ENCODE data around the gene CCDC12. TPM values are rescaled to one million over a fixed set of nuclear protein-coding genes. Genes with fewer than 3 reads are reported as not detected.
A peak's percentile ranks its signal among the peaks of the same experiment; 100 is the strongest.

Gene CCDC12
- polyA plus RNA-seq, 1 of the 3 experiments (the other 2 are of a cell fraction) = 105 TPM

DNA sequence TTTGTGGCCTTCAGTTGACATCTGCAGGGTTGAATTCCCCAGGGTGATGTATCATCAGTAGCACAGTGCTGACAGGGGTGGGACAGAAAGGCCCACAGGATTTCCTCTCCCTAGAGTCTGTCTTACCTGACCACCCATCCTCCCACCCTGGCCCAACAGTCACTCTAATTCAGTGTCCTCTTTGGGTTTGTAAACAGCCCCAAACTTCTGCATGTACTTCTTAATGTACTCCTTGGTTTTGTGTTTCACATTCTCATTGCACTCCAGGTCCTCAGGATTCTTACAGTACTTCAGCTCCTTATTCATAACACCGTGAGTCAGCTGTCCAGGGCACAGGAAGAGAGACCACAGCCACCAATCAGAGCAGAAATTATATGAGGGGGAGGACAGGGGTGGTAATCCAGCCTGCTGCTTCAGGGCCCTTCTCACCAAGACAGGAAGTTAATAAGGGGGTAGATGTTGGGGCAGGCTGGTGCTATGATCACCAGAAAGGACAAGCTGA is 40.4 kb upstream of the CCDC12 start:
- Histone ChIP-seq H4K20me1 (ENCODE audit: insufficient read depth) (peaks cover 4% of the 10 kb centered on the region; the same call in 1 of the 2 replicates), H3K9me3 (no peaks in the 10 kb centered on the region), H3K27me3 (ENCODE audit: insufficient read depth) (no peaks in the 10 kb centered on the region), H3K4me1 (ENCODE audit: control insufficient read depth in 1 of 2, insufficient read depth in 2 of 2, low read depth in 1 of 2, low read length in 1 of 2) (peaks cover 0 to 15% of the 10 kb centered on the region in 2 experiments; a peak in 2 of 4 replicates), H3K36me3 (replicated peaks in 1 of 2; ENCODE audit: control insufficient read depth in 1 of 2, insufficient read depth in 2 of 2, low read length in 1 of 2) (peaks cover 9 to 51% of the 10 kb centered on the region in 2 experiments), H3F3A (replicated peaks; ENCODE audit: insufficient read depth) (peaks cover 20% of the 10 kb centered on the region), H3K9me2 (no peaks in the 10 kb centered on the region), H3K4me3 (ENCODE audit: low read depth in 2 of 2, low read length in 1 of 2) (no peak overlapping the region), H2AFZ (ENCODE audit: low read depth) (no peak overlapping the region), H3K9ac (no peak overlapping the region), H3K79me2 (ENCODE audit: insufficient read depth) (peaks cover 23% of the 10 kb centered on the region; the same call in 1 of the 2 replicates), H3K27ac (ENCODE audit: low read depth in 2 of 2, low read length in 1 of 2) (peak overlapping the region in 1 of 2 experiments; percentile 60; a peak in 2 of 4 replicates), H3K4me2 (peak overlapping the region; percentile 45)
- ChIA-PET POLR2A (no interaction called here), CTCF (no interaction called here)
- TF ChIP-seq, protein P1, sequence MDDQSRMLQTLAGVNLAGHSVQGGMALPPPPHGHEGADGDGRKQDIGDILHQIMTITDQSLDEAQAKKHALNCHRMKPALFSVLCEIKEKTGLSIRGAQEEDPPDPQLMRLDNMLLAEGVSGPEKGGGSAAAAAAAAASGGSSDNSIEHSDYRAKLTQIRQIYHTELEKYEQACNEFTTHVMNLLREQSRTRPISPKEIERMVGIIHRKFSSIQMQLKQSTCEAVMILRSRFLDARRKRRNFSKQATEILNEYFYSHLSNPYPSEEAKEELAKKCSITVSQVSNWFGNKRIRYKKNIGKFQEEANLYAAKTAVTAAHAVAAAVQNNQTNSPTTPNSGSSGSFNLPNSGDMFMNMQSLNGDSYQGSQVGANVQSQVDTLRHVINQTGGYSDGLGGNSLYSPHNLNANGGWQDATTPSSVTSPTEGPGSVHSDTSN (IDR thresholded peaks at IDR 0.05) = peak; percentile 11; the same call in 1 of the 2 replicates
- TF ChIP-seq, protein P2, sequence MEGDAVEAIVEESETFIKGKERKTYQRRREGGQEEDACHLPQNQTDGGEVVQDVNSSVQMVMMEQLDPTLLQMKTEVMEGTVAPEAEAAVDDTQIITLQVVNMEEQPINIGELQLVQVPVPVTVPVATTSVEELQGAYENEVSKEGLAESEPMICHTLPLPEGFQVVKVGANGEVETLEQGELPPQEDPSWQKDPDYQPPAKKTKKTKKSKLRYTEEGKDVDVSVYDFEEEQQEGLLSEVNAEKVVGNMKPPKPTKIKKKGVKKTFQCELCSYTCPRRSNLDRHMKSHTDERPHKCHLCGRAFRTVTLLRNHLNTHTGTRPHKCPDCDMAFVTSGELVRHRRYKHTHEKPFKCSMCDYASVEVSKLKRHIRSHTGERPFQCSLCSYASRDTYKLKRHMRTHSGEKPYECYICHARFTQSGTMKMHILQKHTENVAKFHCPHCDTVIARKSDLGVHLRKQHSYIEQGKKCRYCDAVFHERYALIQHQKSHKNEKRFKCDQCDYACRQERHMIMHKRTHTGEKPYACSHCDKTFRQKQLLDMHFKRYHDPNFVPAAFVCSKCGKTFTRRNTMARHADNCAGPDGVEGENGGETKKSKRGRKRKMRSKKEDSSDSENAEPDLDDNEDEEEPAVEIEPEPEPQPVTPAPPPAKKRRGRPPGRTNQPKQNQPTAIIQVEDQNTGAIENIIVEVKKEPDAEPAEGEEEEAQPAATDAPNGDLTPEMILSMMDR (IDR thresholded peaks at IDR 0.05) = no peak
- TF ChIP-seq FOSL2 (IDR thresholded peaks at IDR 0.05; ENCODE audit: borderline replicate concordance, low read depth) (0 out of 2 replicates have a peak, but pooled peaks have one; percentile 17), JUND (IDR thresholded peaks at IDR 0.05) (0 out of 2 replicates have a peak, but pooled peaks have one; percentile 6), RAD21 (IDR thresholded peaks at IDR 0.05; ENCODE audit: low read length) (no peak)
- 40% methylated on average over 1 of the region's 1 CpG for WGBS (ENCODE audit: low lambda C conversion rate)
- DNase-seq = no peak

DNA sequence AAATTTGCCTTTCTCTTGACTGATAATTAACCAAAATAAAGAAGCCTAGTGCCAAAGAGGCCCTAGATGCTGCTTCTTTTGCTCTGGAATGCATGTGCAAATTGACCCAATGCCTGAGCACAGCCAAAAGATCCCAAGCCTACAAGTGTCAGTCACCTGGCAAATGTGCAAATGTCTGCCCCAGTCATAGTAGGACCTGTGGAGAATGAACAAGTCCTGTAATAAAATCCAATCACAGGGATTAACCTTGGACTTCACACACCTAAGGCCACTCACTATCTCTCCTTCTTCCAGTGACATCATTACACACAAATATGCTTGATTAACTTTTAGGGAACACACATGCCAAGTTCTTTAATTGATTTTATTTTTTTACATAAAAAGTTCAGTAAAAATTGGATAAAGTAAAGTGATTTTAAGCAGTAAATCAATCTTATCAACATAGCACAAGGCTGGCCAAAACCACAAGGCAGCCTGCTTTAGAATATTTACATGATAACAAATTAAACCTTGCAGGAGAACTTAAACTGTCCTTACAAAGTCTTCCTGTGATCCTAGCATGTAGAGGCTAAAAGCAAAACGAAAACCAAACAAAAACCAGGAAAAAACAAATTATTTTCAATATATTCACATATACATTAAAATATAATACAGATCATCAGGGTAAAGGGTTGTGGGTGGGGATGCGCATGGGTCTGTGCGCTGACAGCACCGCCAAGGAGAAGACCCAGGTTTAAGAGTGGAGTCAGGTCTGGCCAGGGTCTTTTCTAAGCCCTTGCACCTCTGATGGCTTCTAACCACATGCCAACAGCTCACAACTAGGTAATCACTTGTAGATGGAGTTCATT is 39.8 kb upstream of the CCDC12 start:
- Histone ChIP-seq H3F3A (replicated peaks; ENCODE audit: insufficient read depth) (peaks cover 20% of the 10 kb centered on the region), H3K27me3 (ENCODE audit: insufficient read depth) (no peaks in the 10 kb centered on the region), H3K9ac (no peak overlapping the region), H3K27ac (ENCODE audit: low read depth in 2 of 2, low read length in 1 of 2) (peak overlapping the region in 1 of 2 experiments; percentile 60; a peak in 2 of 4 replicates), H3K9me2 (no peaks in the 10 kb centered on the region), H3K36me3 (replicated peaks in 1 of 2; ENCODE audit: control insufficient read depth in 1 of 2, insufficient read depth in 2 of 2, low read length in 1 of 2) (peaks cover 9 to 51% of the 10 kb centered on the region in 2 experiments), H2AFZ (ENCODE audit: low read depth) (no peak overlapping the region), H3K4me2 (peak overlapping the region; percentile 45), H4K20me1 (ENCODE audit: insufficient read depth) (peaks cover 4% of the 10 kb centered on the region; the same call in 1 of the 2 replicates), H3K4me1 (ENCODE audit: control insufficient read depth in 1 of 2, insufficient read depth in 2 of 2, low read depth in 1 of 2, low read length in 1 of 2) (peaks cover 0 to 15% of the 10 kb centered on the region in 2 experiments; a peak in 2 of 4 replicates), H3K9me3 (no peaks in the 10 kb centered on the region), H3K4me3 (ENCODE audit: low read depth in 2 of 2, low read length in 1 of 2) (no peak overlapping the region), H3K79me2 (ENCODE audit: insufficient read depth) (peaks cover 16% of the 10 kb centered on the region; the same call in 1 of the 2 replicates)
- DNase-seq = no peak
- ChIA-PET CTCF (no interaction called here), POLR2A (no interaction called here)
- 95% methylated on average over 4 of the region's 4 CpGs for WGBS (ENCODE audit: low lambda C conversion rate)
- no peak for TF ChIP-seq TEAD4 (IDR thresholded peaks at IDR 0.05; ENCODE audit: borderline replicate concordance, insufficient read depth)
- TF ChIP-seq YY1 (IDR thresholded peaks at IDR 0.05; ENCODE audit: low read depth) = no peak
- no peak for TF ChIP-seq RAD21 (IDR thresholded peaks at IDR 0.05; ENCODE audit: low read length)
- TF ChIP-seq POLR2AphosphoS5 (IDR thresholded peaks at IDR 0.05; ENCODE audit: low read depth, low read length) = no peak
- TF ChIP-seq GABPA (IDR thresholded peaks at IDR 0.05; ENCODE audit: low read depth) = no peak
- TF ChIP-seq, protein P3, sequence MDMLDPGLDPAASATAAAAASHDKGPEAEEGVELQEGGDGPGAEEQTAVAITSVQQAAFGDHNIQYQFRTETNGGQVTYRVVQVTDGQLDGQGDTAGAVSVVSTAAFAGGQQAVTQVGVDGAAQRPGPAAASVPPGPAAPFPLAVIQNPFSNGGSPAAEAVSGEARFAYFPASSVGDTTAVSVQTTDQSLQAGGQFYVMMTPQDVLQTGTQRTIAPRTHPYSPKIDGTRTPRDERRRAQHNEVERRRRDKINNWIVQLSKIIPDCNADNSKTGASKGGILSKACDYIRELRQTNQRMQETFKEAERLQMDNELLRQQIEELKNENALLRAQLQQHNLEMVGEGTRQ (IDR thresholded peaks at IDR 0.05; ENCODE audit: borderline replicate concordance, low read depth, low read length) = no peak
- TF ChIP-seq SMC3 (IDR thresholded peaks at IDR 0.05; ENCODE audit: low read depth, low read length) = no peak
- TF ChIP-seq SIN3A (IDR thresholded peaks at IDR 0.05; ENCODE audit: borderline replicate concordance, low read depth, low read length) = no peak

Data from SK-N-SH (cell line).